GM19395 (cell line): ENCODE results near the gene PLS1.

Source experiments
- ATAC-seq: cut with Tn5 transposase; IDR thresholded peaks from one replicate; pipeline ENCODE4 v1.9.1; 2021; ENCODE audit warnings: mild to moderate bottlenecking, moderate library complexity; ENCODE audit not compliant: unreplicated experiment

Gene PLS1

DNA sequence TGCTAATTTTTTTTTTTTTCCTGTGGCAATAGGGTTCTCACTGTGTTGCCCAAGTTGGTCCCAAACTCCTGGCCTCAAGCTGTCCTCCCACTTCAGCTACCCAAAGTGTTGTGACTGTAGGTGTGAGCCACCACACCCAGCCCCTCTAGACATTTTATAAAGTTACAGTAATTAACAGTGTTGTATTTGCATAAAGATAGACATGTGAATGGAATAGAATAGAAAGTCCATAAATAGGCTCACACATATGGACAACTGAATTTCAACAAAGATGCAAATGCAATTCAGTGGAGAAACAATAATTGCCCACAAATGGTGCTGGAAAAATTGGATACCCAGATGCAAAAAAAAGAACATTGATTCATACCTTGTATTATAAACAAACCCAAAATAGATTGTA, 39.9 kb downstream of the PLS1 start:
- no peak for ATAC-seq

DNA sequence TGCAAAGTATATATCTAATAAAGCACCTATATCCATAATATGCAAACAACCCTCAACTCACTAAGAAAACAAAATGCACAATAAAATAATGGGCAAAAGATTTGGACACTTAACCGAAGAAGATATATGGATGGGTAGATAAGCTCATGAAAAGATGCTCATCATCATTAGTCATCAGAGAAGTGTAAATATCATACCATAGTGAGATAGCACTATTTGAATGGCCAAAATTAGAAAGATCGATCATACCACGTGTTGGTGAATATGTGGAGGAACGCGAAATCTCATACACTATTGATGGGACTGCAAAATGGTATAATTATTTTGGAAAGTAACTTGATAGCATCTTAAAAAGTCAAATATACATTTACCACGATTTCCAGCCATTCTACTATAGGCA, 40.5 kb downstream of the PLS1 start:
- ATAC-seq: no peak

DNA sequence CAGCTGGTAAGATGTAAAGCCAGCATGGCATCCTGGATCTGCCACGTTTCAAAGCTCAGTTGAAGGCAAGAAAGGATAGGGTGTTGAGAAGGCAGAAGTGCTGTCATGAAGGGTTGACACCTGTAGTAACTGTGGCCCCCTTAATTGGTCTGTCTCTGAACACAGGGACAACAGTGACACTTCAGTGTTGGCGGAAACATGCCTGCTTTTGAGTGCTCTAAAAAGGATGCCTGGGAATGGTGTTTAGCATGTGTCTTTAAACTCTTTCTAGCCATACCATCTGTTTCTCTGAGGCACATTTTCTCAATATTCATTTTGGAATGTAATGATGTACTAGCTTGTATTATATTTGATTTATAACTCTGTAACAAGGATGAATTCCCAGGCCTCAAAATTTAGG, 42.1 kb downstream of the PLS1 start:
- ATAC-seq: no peak

DNA sequence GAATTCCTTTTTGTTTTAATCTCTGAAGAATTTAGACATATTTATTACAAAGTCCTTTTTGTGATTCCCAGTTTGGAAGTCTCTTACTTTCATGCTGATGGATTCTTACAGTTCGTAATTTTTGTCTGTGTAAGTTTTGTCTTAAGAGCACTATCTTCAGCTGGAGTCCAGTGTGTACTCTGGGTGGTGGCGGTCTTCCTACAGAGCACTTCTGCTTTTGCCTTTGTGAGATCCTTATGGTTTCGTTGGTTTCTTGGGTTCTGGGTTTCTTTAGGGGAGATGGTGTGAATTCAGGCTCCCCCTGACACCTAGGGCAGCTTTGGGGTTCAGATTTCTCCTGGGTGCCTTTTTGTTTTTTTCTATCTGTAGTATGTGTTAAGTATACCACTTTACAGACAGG, 45.3 kb downstream of the PLS1 start:
- no peak for ATAC-seq

GRCh38 chr3:142642956-142643355, 46.8 kb downstream of the PLS1 start:
- ATAC-seq: no peak

DNA sequence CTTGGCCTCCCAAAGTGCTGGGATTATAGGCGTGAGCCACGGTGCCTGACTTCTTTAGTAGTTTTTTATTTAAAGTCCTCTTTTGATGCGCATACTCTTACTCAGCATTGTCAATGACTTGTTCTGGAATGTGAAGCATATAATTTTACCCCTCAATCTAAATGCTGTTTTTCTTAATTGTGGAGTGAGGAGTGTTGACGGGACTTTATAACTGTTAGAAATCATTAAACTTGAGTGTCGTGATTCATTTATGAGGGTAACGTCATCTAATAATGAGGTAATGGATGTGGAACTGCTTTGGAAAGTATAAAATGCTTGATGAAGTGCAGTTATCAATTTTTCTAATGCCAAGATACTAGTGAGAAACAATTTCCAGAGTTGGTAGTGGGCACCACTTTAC, 48.3 kb downstream of the PLS1 start:
- no peak for ATAC-seq

DNA sequence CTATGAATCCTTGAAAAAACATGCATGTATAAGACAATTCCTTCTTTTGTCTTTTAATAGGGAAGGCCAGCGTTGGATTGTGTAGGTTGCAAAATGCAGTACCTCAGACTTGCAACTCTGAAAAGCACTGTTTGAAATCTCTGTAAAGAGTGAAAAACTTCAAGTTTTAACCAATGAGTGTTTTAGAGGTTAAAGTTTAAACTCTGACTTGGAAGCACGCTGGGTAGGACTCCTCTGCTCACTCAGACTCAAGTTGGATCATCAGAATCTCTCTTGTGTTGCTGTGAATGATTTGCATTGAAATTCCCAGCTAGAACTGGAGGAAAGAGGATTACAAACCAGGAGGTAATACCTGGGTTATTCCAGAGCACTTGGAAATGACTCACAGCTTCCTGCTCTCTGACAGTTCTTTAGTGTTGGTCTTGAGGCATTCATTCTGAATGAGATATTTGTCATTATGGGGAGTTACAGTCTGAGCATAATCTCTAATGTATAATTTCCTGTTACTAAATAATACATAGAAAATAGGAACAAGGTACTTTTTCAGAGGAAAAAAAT, 49.1 kb downstream of the PLS1 start:
- no peak for ATAC-seq

DNA sequence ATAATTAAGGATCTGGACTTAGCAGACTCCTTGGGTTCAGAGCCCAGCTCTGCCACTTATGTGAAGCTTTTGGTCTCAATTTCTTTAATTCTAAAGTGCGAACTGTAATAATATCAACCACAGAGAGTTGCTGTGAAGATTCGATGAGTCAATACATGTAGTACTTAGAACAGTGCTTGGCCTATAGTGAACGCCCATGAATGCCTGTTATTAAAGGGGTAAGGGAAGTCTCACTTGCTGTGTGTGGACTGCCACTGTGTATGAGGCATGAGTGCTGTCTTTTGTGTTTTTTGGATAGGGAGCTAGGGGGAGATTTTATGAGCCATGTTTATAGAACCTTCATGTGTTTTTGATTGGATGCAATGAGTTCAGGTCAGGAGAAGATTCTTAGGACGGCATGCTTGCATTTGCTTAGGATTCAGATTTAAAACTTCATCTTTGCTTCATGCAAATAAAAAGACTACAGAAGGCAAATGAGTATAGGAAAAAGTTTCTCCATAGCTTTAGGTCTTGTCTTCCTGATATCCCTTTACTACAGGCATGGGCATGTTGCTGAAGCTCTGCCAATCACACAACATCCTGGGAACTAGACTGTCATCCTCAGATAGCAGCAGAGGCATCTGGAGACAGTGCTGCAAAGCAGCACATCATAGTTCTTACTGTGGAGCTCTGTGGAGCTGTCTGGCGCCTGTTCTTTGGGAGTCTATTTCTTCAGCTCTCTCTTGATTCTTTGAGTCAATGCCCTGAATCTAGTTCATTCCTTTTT, 50.0 kb downstream of the PLS1 start:
- no peak for ATAC-seq

DNA sequence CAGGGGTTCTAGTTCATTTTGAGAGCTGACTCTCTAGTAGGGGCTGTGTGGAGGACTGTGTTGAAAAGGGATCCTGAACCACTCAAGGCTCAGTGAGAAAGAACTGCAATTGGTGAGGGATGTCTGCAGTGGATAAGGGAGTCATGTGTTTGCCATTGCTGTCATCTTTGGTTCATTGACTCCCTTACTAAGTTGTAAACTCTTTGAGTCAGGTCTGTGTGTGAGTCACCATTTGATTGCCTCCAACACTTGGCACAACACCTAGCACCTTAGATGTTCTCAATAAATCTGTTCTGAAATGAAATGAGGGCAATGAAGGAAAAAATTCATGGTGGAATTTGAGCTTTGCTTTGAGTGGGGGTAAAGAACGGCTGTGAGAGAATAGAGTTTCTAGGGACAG, 51.7 kb downstream of the PLS1 start:
- ATAC-seq: no peak

DNA sequence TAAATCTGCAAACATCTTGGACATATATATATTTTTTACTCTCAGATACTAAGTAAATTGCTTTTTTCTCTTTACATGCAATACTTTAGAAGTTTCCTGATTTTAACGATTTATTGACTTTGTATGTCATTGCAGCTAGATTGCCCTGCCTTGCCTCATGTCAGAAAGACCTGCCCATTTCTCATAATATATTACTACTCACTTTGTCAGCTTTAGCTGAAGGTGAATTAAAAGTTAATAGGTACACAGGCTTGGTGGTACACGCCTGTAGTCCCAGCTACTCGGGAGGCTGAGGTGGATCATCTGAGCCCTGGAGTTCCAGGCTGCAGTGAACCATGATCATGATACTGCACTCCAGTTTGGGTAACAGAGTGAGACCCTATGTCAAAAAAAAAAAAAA, 52.8 kb downstream of the PLS1 start:
- no peak for ATAC-seq

- no peak for ATAC-seq
Measured at GRCh38 chr3:142650001-142650693, 54.0 kb downstream of the PLS1 start.

DNA sequence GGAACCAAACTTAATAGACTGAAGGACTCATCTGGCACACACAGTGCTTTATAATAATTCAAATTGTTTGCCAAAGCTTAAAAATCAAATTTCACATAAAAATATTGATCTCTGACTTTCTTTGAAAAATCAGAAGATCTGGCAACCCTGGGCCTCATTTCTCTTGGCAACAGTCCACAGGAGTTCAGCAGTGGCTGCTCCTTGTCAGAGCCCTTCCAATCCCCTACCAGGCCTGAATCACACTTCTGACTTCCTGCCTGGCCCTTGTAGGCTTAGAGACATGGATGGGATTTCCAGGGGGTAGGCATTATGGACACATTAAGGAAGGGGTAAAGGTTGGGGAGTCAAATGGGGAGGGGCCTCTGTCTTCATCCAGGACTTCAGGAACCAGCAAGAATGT, 55.5 kb downstream of the PLS1 start:
- no peak for ATAC-seq

DNA sequence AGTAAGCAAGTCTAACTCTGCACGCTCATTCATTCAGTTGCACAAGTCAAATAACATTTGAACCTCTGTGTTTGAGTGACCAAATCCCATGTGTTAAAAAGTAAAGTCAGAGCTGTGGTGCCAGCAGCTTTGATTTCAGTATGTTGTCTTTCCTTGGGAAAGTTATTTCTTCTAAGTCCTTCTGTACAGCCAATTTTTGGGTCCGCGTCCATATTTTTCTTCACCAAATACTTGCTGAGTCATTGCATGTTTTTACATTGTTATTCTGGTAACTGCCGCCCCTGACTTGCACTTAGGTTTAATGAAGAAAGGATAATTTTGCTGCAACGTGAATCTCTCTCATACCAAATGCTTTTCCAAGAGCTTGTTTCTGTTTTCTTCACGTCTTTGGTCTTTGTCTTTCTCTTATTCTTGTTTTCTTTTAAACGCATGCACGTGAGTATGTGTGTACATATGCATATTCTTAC, 56.7 kb downstream of the PLS1 start:
- ATAC-seq: no peak

DNA sequence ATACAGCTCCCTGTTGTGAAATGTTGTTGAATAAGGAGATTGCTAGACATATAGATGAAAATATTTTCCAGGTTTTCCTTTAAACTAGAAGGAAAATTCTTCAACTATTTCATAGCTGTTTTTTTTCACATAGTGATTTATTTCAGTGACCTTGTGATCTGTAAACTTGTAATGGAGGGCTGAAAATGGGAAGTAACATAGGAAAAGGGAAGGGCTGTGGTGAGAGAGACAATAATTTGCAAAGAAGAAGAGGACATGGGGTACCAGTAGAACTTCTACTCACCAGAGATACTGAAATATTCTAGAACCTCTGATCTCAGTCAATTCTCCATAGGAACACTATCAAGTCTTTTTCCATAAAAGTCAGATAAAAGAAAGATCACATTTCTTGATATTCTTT, 60.4 kb downstream of the PLS1 start:
- ATAC-seq: no peak

DNA sequence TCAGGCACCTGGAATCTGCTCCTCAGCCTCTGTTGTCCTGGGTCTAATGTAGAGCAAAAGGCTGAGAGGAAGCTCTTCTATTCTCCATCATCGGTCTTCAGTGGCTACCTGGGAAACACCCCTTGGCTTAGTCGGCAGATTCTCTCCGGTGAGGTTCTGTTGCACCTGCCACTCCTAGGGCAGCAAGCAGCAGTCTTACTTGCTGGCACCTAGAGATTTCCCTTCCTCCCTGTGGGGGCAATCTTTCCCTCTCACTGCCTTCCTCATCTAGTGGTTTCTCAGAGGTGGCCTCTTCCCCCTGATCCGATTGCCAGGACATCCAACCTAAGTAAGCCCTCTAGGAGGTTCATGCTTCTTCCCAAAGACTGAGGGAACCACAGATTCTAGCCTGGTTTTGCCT, 60.8 kb downstream of the PLS1 start:
- no peak for ATAC-seq

DNA sequence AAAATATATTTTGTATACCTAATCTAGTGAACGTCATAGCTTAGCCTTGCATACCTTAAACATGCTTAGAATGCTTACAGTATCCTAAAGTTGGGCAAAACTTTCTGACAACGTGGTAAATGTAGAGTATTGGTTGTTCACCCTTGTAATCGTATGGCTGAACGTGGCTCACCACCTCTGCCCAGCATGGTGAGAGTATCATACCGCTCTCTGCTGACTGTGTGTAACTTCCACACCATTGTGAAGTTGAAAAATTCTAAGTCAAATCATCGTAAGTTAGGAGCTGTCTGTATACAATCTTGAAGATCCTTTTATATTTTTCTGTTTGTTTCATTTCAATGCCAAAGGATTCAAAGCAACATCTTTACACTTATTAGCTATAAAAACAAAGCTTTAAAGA, 64.2 kb downstream of the PLS1 start:
- ATAC-seq: no peak

DNA sequence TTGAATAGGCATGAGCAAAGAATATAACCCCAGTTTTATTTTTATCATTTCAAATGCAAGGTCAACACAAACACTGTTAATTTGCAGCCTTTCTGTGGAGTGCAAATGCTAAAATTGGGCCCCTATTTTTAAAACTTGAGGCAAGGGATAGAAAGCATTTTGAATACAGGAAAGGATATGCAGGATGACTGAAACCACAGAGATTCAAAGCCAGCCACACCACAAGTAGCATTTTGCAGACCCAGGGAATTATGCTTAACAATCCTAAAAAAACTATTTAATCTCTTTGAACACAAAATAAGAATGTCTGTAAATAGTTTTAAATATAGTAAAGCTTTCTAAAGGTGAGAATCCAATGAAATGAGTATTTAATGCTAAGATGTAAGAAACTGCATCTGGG, 64.7 kb downstream of the PLS1 start:
- ATAC-seq: no peak

GRCh38 chr3:142663865-142664264, 67.7 kb downstream of the PLS1 start:
- ATAC-seq: no peak

- ATAC-seq: no peak
Measured at GRCh38 chr3:142664311-142664710, 68.1 kb downstream of the PLS1 start.

DNA sequence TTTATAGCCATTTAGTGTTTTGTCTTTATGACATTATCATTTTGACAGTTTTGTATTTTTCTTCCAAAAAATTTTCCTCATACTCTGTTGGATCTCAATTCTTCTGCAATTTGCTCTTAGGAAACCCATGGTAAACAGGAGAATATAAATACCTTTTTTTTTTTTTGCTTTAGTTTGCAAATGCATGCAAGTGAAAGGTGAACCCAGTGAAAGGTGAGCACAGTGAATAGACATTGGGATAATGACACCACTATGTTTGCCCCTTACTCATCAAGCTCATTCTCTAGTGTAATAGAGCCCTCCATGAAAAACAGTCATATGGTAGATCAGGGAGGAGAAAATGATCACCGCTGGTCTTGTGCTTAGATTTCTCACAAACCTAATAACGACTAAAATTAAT, 68.6 kb downstream of the PLS1 start:
- no peak for ATAC-seq

GRCh38 chr3:142670120-142670519, 73.9 kb downstream of the PLS1 start:
- no peak for ATAC-seq

- ATAC-seq: no peak
Measured at GRCh38 chr3:142676151-142676550, 80.0 kb downstream of the PLS1 start.
